ENCODE measurements around the gene C5orf15.
"Not testable (repeated sequence)": the region's sequence is repeated elsewhere in the genome, so short reads cannot be mapped to it uniquely, and the experiment has no call there.

C5orf15 gene

DNA sequence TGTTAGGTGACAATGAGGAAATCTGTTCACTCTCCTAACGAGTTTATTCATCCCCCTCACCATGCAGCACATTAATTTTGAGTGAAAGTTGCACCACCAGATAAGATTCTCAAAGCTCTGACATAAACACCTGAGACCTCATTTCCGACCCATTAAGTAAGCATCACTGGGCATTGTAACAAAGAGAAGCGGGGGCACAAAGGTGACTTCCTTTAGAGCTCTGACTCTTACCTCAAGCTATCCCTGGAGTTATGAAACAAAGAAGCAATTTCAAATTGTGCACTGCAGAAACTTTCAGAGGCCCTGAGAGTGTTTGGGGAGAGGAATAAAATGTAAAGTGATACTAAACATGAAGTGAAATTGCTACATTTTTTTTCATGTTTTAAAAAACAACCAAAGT, 29.5 kb downstream of the C5orf15 start:
- Mint-ChIP-seq H3K27me3 (no peaks in the 10 kb centered on the region), H3K9me3 (peaks cover 11% of the 10 kb centered on the region), H3K36me3 (peaks cover 5% of the 10 kb centered on the region), H3K4me1 (peaks cover 74% of the 10 kb centered on the region), H3K27ac (peak overlapping the region; percentile 62), H3K4me3 (no peak overlapping the region)
- no peak for ATAC-seq

DNA sequence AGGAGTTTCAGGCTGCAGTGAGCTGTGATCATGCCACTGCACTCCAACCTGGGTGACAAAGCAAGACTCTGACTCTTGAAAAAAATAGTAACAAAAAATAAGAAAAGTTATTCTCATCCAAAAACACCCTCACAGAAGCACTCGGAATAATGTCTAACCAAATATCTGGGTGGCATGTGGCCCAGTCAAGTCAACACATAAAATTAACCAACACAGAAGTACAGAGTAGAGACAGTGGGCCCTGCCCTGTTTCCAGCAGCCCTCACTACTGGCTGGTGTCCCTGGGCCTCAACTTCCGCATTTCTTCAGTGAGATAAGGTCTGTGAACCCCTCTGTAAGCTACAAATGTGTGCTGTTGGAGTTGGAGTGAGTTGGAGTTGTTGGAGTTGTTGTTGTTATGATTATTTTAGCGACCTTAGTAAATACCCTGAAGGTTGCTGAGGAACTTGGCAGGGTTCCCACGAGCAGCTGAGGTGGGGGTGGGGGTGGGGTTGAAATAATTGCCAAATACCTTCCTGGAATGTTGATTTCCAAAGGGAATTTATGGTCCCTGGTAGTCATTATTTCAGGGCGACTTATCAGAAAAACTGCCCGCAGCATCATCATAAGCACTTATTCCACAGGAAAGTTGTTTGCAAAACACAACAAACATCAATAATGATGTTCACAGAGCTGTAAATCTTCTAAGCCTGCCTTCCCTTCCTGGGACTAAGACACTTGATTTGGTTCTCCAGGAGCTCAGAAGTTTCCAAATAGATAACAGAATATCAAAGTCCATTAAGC, 30.2 kb downstream of the C5orf15 start:
- H3K4me1 Mint-ChIP-seq, result peaks cover 81% of the 10 kb centered on the region
- H3K9me3 Mint-ChIP-seq, result peaks cover 11% of the 10 kb centered on the region
- peak overlapping the region; percentile 86 for H3K27ac Mint-ChIP-seq
- peaks cover 5% of the 10 kb centered on the region for H3K36me3 Mint-ChIP-seq
- H3K4me3 Mint-ChIP-seq, result no peak overlapping the region
- ATAC-seq, result no peak
- no peaks in the 10 kb centered on the region for H3K27me3 Mint-ChIP-seq

DNA sequence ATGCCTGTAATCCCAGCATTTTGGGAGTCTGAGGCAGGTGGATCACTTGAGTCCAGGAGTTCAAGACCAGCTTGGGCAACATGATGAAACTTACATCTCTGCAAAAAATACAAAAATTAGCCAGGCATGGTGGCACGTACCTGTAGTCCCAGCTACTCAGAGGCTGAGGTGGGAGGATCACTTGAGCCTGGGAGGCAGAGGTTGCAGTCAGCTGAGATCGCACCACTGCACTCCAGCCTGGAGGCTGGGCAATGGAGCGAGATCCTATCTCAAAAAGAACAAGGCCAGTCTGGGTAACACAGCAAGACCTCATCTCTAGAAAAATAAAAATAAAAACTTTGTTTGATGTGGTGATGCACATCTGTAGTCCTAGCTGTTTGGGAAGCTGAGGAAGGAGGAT, 30.8 kb downstream of the C5orf15 start:
- Mint-ChIP-seq H3K9me3 (peaks cover 11% of the 10 kb centered on the region), H3K27ac (peak overlapping the region; percentile 86), H3K4me1 (peaks cover 85% of the 10 kb centered on the region)
- H3K36me3 Mint-ChIP-seq, H3K27me3 Mint-ChIP-seq, ATAC-seq, H3K4me3 Mint-ChIP-seq: not testable (repeated sequence)

DNA sequence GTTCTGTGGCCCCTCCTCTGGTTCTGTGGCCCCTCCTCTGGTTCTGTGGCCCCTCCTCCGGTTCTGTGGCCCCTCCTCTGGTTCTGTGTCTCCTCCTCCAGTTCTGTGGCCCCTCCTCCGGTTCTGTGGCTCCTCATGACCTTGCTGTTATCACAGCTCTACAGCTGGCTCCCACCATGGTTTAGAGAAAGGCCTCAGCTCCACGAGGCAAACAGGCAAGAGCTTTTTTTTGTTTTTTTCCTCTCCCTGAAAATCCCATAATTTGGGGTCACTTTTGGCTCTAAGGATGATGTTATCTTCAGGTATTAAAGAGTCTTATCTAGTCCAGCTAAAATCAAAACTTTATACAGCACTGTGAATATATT, 31.8 kb downstream of the C5orf15 start:
- Mint-ChIP-seq H3K4me3 (peak overlapping the region; percentile 46), H3K36me3 (peaks cover 5% of the 10 kb centered on the region), H3K27me3 (no peaks in the 10 kb centered on the region), H3K4me1 (peaks cover 87% of the 10 kb centered on the region), H3K9me3 (peaks cover 11% of the 10 kb centered on the region), H3K27ac (peak overlapping the region; percentile 86)
- ATAC-seq, result no peak

DNA sequence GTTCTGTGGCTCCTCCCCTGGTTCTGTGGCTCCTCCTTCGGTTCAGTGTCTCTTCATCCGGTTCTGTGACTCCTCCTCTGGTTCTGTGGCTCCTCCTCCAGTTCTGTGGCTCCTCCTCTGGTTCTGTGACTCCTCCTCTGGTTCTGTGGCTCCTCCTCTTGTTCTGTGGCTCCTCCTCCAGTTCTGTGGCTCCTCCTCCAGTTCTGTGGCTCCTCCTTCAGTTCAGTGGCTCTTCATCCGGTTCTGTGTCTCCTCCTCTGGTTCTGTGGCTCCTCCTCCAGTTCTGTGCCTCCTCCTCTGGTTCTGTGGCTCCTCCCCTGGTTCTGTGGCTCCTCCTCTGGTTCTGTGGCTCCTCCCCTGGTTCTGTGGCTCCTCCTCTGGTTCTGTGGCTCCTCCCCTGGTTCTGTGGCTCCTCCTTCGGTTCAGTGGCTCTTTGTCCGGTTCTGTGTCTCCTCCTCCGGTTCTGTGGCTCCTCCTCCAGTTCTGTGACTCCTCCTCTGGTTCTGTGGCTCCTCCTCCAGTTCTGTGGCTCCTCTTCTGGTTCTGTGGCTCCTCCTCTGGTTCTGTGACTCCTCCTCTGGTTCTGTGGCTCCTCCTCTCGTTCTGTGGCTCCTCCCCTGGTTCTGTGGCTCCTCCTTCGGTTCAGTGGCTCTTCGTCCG, 32.3 kb downstream of the C5orf15 start:
- H3K27me3 Mint-ChIP-seq, H3K36me3 Mint-ChIP-seq, ATAC-seq: not testable (repeated sequence)
- H3K27ac Mint-ChIP-seq, result peak overlapping the region; percentile 86
- H3K4me1 Mint-ChIP-seq, result peaks cover 89% of the 10 kb centered on the region
- H3K9me3 Mint-ChIP-seq, result peaks cover 11% of the 10 kb centered on the region
- H3K4me3 Mint-ChIP-seq, result peak overlapping the region; percentile 53

DNA sequence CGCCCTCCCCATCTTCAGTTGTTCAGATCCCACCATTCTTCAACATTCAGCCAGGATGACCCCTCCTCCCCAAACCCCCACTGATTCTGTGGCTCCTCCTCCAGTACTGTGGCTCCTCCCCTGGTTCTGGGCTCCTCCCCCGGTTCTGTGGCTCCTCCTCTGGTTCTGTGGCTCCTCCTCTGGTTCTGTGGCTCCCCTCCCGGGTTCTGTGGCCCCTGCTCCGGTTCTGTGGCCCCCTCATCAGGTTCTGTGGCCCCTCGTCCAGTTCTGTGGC, 32.8 kb downstream of the C5orf15 start:
- Mint-ChIP-seq H3K36me3 (peaks cover 5% of the 10 kb centered on the region), H3K4me3 (peak overlapping the region; percentile 53), H3K4me1 (peaks cover 95% of the 10 kb centered on the region), H3K9me3 (peaks cover 11% of the 10 kb centered on the region), H3K27me3 (no peaks in the 10 kb centered on the region), H3K27ac (peak overlapping the region; percentile 86)
- ATAC-seq, result no peak

DNA sequence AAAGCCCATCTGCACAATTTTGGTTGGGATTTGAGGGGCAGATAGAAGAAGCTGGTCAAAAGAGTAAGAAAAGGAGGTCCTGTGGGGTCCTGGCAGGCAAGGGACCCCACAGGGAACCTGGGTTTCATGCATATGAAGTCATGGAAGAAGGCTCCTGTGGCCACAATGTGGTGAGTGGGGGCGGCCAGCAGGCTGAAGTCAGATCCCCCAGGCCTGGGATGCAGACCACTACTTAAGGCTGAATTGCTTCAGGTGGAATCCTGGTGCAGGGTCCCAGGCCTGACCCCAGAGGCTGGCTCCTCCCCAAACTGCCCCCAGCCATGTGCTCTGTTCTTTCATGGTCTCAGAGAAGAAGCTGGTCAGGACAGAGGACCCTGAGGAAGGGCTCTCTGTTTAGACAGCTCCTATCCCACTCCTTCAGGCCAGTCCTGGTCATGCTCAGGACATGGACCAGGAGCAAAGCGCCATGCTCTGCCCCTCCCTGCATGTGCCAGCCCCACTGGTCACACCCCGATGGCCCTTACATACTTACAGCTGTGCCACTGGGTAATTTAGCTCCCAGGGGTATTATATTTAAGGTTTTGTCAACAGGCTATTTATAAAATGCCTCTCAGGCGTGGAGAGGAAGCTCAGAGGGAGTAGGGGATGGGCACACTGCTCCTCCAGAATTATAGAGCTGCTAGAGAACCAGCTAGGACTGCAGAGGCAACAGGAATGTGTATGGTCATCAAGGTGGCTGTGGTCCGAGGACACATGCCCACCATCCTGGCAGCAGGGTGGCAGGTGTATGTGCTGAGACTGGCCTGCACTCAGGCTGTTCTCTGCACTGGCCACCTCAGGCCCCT, 33.4 kb downstream of the C5orf15 start:
- Mint-ChIP-seq H3K27ac (peak overlapping the region; percentile 86), H3K36me3 (peaks cover 5% of the 10 kb centered on the region), H3K9me3 (peaks cover 11% of the 10 kb centered on the region), H3K4me3 (peak overlapping the region; percentile 18), H3K4me1 (peaks cover 100% of the 10 kb centered on the region), H3K27me3 (no peaks in the 10 kb centered on the region)
- ATAC-seq, result peak; percentile 87

DNA sequence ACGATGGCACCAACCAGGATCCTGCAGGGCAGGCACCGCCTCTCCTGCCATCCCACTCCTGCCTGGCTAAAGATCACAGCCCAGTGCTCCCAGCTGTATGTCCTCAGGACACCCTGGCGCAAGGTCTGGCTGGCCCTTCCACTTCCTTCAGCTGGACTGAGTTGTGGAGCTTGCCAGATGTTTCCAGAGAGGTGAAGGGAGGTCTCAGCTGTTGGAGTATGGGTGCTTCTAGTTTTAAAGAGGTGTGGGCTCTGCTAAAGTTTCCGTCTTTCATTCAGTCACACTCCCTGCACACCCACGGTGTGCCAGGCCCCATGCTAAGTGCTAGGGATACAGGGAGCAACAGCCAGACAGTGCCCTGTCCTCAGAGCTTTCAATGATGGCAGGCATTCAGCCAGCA, 34.1 kb downstream of the C5orf15 start:
- ATAC-seq, result no peak
- peaks cover 7% of the 10 kb centered on the region for H3K9me3 Mint-ChIP-seq
- H3K27ac Mint-ChIP-seq, result peak overlapping the region; percentile 86
- H3K36me3 Mint-ChIP-seq, result peaks cover 5% of the 10 kb centered on the region
- no peaks in the 10 kb centered on the region for H3K27me3 Mint-ChIP-seq
- peak overlapping the region; percentile 44 for H3K4me3 Mint-ChIP-seq
- H3K4me1 Mint-ChIP-seq, result peaks cover 100% of the 10 kb centered on the region

DNA sequence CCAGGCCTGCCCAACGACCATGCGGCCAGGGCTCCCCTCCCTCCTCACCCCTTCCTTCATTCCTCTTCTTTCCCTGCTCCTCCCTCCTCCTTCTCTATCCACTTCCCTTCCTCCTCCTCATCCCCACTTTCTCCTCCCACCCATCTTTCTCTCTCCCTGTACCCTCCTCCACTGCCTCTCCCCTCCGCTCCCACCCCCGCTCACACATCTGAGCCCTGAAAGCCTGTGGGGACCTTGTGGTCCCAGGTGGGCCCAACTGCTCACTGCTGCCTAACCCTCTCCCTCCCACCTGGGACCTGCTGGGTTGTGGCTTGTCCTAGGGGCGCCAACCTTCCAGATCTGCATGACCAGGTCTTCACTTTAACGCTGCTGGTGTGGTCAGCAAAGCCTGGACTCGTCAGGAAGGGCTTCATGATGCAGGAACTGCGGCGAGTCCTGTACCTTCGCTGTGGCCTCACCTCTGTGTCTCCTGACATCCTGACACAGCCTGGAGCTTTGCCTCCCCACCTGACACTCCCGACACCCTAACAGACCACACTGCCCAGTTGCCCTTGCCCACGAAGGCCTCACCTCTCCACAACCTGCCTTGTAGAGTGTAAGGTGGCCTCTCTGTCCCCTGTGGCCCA, 34.6 kb downstream of the C5orf15 start:
- peaks cover 5% of the 10 kb centered on the region for H3K36me3 Mint-ChIP-seq
- peak overlapping the region; percentile 69 for H3K4me3 Mint-ChIP-seq
- H3K27me3 Mint-ChIP-seq, result no peaks in the 10 kb centered on the region
- peaks cover 100% of the 10 kb centered on the region for H3K4me1 Mint-ChIP-seq
- peaks cover 7% of the 10 kb centered on the region for H3K9me3 Mint-ChIP-seq
- ATAC-seq, result no peak
- H3K27ac Mint-ChIP-seq, result peak overlapping the region; percentile 86

DNA sequence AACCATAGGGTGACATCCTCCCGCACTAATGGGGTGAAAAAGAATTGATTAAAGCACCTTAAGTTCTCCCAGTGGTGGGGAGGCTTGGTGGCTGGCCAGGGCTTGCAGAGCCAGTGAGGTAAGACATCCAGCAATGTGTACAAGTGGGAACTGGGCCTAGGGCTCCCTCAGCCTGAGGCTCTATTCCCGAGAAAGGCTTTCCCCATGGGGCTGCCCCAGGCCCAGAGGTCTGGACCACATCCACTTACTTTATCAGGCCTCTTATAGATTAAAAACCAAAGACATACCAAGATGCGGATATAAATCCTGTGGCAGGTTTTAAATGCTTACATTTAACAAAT, 35.3 kb downstream of the C5orf15 start:
- Mint-ChIP-seq H3K36me3 (peaks cover 5% of the 10 kb centered on the region), H3K4me1 (peaks cover 100% of the 10 kb centered on the region), H3K27ac (peak overlapping the region; percentile 86), H3K27me3 (no peaks in the 10 kb centered on the region), H3K9me3 (peaks cover 7% of the 10 kb centered on the region), H3K4me3 (peak overlapping the region; percentile 30)
- ATAC-seq, result no peak

DNA sequence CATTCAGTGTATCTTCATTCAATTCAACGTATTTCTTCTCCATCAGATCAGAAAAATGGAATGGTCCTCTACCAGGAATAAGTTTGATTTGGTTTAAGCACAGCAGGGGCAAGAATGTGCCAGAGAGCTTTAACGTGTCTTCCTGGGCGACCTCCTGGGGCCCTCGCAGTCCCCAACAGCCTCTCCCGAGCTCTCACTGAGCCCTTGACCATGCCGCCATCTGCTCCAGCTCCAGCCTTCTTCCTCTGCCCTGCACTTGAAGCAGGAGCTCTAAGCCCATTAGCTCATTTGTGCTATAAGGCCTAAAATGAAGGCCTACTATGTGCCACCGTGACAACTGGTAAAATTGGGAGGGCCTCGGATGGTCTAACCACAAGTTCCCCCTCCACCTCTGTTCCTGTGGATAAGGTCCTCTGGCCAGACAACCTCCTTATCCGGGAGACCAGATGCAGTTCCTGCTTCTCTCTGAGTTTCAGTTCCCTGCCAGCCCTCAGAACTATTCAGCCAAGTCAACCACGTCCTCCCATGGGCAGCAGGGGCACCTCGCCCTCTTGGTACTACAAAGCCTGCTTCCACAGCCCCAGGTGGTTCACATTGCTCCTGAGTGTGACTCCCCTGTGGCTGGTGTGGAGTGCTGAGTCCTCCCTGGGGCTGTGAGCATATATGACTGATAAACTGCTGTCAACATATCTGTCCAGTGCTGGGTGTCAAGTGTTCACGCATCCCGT, 35.8 kb downstream of the C5orf15 start:
- peak overlapping the region; percentile 86 for H3K27ac Mint-ChIP-seq
- peak; percentile 83 for ATAC-seq
- H3K9me3 Mint-ChIP-seq, result peaks cover 7% of the 10 kb centered on the region
- H3K4me3 Mint-ChIP-seq, result peak overlapping the region; percentile 30
- H3K36me3 Mint-ChIP-seq, result peaks cover 5% of the 10 kb centered on the region
- H3K4me1 Mint-ChIP-seq, result peaks cover 95% of the 10 kb centered on the region
- H3K27me3 Mint-ChIP-seq, result no peaks in the 10 kb centered on the region

DNA sequence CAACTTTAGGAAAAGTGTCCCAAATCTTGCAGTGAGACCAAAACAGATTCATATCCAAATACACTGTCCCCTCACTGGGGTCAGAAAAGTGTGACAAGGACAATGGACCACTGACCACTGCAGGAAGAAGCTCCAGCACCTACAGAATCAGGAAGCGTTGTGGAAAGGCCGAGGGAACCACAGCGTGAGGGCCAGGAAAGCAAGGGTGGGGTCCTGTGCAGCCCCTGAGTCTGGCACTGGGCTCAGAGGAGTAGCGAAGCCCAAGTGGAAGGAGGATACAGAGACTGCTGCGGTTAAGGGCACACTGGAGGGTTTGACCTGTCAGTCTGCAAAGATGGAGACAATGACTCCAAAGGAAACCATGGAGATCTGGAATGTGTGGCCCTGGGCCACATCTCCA, 36.9 kb downstream of the C5orf15 start:
- H3K4me1 Mint-ChIP-seq, result peaks cover 85% of the 10 kb centered on the region
- peak overlapping the region; percentile 58 for H3K27ac Mint-ChIP-seq
- peaks cover 3% of the 10 kb centered on the region for H3K36me3 Mint-ChIP-seq
- ATAC-seq, result no peak
- H3K9me3 Mint-ChIP-seq, result peaks cover 5% of the 10 kb centered on the region
- H3K27me3 Mint-ChIP-seq, result no peaks in the 10 kb centered on the region
- no peak overlapping the region for H3K4me3 Mint-ChIP-seq

DNA sequence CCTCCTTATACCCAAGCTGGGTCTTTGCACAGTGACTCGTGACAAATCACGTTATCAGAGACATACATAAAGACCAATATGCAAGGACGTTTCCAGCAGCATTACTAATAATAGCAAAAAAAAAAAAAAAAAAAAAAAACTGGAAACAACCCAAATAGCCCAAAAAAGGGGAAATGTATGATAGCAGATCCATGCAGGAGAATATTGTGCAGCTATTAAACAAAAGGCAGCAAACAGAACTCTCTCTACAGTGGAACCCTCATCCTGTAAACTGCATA, 37.7 kb downstream of the C5orf15 start:
- peak overlapping the region; percentile 72 for H3K4me3 Mint-ChIP-seq
- ATAC-seq, result no peak
- no peaks in the 10 kb centered on the region for H3K27me3 Mint-ChIP-seq
- peaks cover 77% of the 10 kb centered on the region for H3K4me1 Mint-ChIP-seq
- peak overlapping the region; percentile 96 for H3K27ac Mint-ChIP-seq
- no peaks in the 10 kb centered on the region for H3K9me3 Mint-ChIP-seq
- H3K36me3 Mint-ChIP-seq, result no peaks in the 10 kb centered on the region

DNA sequence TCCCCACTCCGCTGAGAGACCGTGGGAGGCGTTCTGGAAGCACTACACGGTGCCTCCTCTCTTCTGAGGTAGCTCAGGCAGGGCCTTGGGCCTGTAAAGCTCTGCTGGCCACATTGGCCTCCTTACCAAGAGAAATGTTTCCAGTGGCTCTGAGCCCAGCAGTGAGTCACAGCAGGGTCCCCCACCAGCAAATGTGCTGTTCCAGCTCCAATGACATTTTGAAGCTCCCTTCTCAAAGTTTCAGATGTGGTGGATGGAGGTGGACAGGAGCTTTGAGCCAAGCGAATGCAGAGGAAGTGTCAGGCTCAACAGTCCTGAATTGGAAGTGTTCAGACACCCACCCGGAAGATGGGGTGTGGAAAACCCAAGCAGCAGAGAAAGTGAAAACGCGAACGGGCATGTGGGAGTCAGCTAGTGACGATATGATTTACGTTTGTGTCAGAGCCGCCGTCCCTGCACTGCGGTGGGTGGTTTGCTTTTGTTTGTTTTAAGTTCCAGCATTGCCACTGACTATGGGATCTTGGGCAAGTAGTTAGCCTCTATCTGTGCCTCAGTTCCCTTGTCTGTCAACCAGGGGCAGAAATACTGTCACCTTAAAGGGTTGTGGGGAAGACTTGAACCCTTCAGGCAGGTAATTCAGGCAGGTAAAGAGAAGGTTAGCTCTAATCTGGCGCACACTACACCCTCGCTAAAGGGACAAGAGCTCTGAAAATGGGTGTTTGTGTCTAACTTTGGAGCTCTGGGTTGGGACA, 38.2 kb downstream of the C5orf15 start:
- H3K4me1 Mint-ChIP-seq, result peaks cover 74% of the 10 kb centered on the region

More for the DNA sequence above, 38.2 kb downstream of the C5orf15 start:
- ATAC-seq, result peak; percentile 31
- H3K36me3 Mint-ChIP-seq, result no peaks in the 10 kb centered on the region
- peak overlapping the region; percentile 96 for H3K27ac Mint-ChIP-seq
- no peaks in the 10 kb centered on the region for H3K27me3 Mint-ChIP-seq
- peak overlapping the region; percentile 72 for H3K4me3 Mint-ChIP-seq
- no peaks in the 10 kb centered on the region for H3K9me3 Mint-ChIP-seq
